ENCODE measurements around the gene NOS1. TPM values are rescaled to one million over a fixed set of nuclear protein-coding genes. Genes with fewer than 3 reads are reported as not detected.

Gene NOS1
- total RNA-seq, 3 donors from 2014 or later = under 0.01 to 0.16 TPM; not detected in 1

- no peak overlapping the region for H3K4me3 ChIP-seq
- H3K27ac ChIP-seq = no peak overlapping the region
- intact Hi-C loops (cut with DNase I; ENCODE audit: low total_unique reads) = no loop called here
- TF ChIP-seq POLR2A (IDR thresholded peaks at IDR 0.05) (no peak), CTCF (IDR thresholded peaks at IDR 0.05) (no peak), POLR2AphosphoS5 (IDR thresholded peaks at IDR 0.05) (no peak)
- peaks cover 0 to 19% of the 10 kb centered on the region in 2 donors for H3K27me3 ChIP-seq
- H3K36me3 ChIP-seq = no peaks in the 10 kb centered on the region
- H3K9me3 ChIP-seq = no peaks in the 10 kb centered on the region
- no peaks in the 10 kb centered on the region for H3K4me1 ChIP-seq
- no peak for DNase-seq (ENCODE audit: low spot score in 2 of 2)
Measured at GRCh38 chr12:117329756-117330155, 31.7 kb downstream of the NOS1 start.

GRCh38 chr12:117328556-117329100, 32.8 kb downstream of the NOS1 start:
- no peaks in the 10 kb centered on the region for H3K4me1 ChIP-seq
- DNase-seq (ENCODE audit: low spot score in 2 of 2) = no peak
- no peaks in the 10 kb centered on the region for H3K36me3 ChIP-seq
- no peak overlapping the region for H3K4me3 ChIP-seq
- H3K27me3 ChIP-seq = peaks cover 0 to 20% of the 10 kb centered on the region in 2 donors
- H3K27ac ChIP-seq = no peak overlapping the region
- intact Hi-C loops (cut with DNase I; ENCODE audit: low total_unique reads) = no loop called here
- no peaks in the 10 kb centered on the region for H3K9me3 ChIP-seq
- TF ChIP-seq POLR2A (IDR thresholded peaks at IDR 0.05) (no peak), POLR2AphosphoS5 (IDR thresholded peaks at IDR 0.05) (no peak), CTCF (IDR thresholded peaks at IDR 0.05) (no peak)

- H3K9me3 ChIP-seq = no peaks in the 10 kb centered on the region
- intact Hi-C loops (cut with DNase I; ENCODE audit: low total_unique reads) = no loop called here
- H3K27ac ChIP-seq = no peak overlapping the region
- no peak for DNase-seq (ENCODE audit: low spot score in 2 of 2)
- no peaks in the 10 kb centered on the region for H3K4me1 ChIP-seq
- no peak overlapping the region for H3K4me3 ChIP-seq
- TF ChIP-seq CTCF (IDR thresholded peaks at IDR 0.05) (no peak), POLR2AphosphoS5 (IDR thresholded peaks at IDR 0.05) (no peak)
- H3K36me3 ChIP-seq = no peaks in the 10 kb centered on the region
- H3K27me3 ChIP-seq = peaks cover 0 to 12% of the 10 kb centered on the region in 2 donors
Measured at GRCh38 chr12:117322428-117322827, 39.0 kb downstream of the NOS1 start.

GRCh38 chr12:117321572-117321971, 39.9 kb downstream of the NOS1 start:
- H3K4me1 ChIP-seq = no peaks in the 10 kb centered on the region

GRCh38 chr12:117318591-117318990, 42.8 kb downstream of the NOS1 start:
- DNase-seq (ENCODE audit: low spot score in 2 of 2) = no peak
- H3K27me3 ChIP-seq = no peaks in the 10 kb centered on the region
- no peak for TF ChIP-seq CTCF (IDR thresholded peaks at IDR 0.05)
- no peak for TF ChIP-seq POLR2AphosphoS5 (IDR thresholded peaks at IDR 0.05)
- no peak for TF ChIP-seq POLR2A (IDR thresholded peaks at IDR 0.05)
- intact Hi-C loops (cut with DNase I; ENCODE audit: low total_unique reads) = no loop called here
- peaks cover 0 to 11% of the 10 kb centered on the region in 2 donors for H3K9me3 ChIP-seq
- no peaks in the 10 kb centered on the region for H3K36me3 ChIP-seq
- H3K27ac ChIP-seq = no peak overlapping the region
- H3K4me1 ChIP-seq = no peaks in the 10 kb centered on the region
- no peak overlapping the region for H3K4me3 ChIP-seq

More at GRCh38 chr12:117321572-117321971, 39.9 kb downstream of the NOS1 start:
- Histone ChIP-seq H3K4me3 (no peak overlapping the region), H3K27ac (no peak overlapping the region), H3K36me3 (no peaks in the 10 kb centered on the region), H3K9me3 (peaks cover 0 to 3% of the 10 kb centered on the region in 2 donors), H3K27me3 (peaks cover 0 to 10% of the 10 kb centered on the region in 2 donors)
- DNase-seq (ENCODE audit: low spot score in 2 of 2) = no peak
- TF ChIP-seq POLR2A (IDR thresholded peaks at IDR 0.05) (no peak), POLR2AphosphoS5 (IDR thresholded peaks at IDR 0.05) (no peak), CTCF (IDR thresholded peaks at IDR 0.05) (no peak)
- intact Hi-C loops (cut with DNase I; ENCODE audit: low total_unique reads) = no loop called here

Data from breast epithelium (tissue), 4 donors.